NOMO-1 treated with dmso at 0.1 percent for 144 hours (cell line): ENCODE measurements around the gene ST8SIA5.
"Not testable (repeated sequence)": the region's sequence is repeated elsewhere in the genome, so short reads cannot be mapped to it uniquely, and the experiment has no call there.

Source experiments
- DNase-seq: peaks from one replicate; lab custom pipeline; 2025; ENCODE audit not compliant: unreplicated experiment; lab: John Stamatoyannopoulos, UW

ST8SIA5 gene

GRCh38 chr18:46756559-46757201 is at the start of gene ST8SIA5:
ST8SIA5 (minus strand) TSS chr18:46757053; CDS start chr18:46756508, 545 bp downstream.
- DNase-seq, result no peak

- DNase-seq, result not testable (repeated sequence)
Observed at GRCh38 chr18:46795945-46796344, 39.1 kb upstream of the ST8SIA5 start.

GRCh38 chr18:46794607-46795006 is 37.8 kb upstream of the ST8SIA5 start:
- DNase-seq, result no peak

- DNase-seq, result no peak
Observed at GRCh38 chr18:46793565-46793964, 36.7 kb upstream of the ST8SIA5 start.

GRCh38 chr18:46789088-46789487 is 32.2 kb upstream of the ST8SIA5 start:
- DNase-seq, result no peak

- DNase-seq, result no peak
Observed at GRCh38 chr18:46787674-46788073, 30.8 kb upstream of the ST8SIA5 start.

- peak; percentile 61 for DNase-seq
Observed at GRCh38 chr18:46772357-46772756, 15.5 kb upstream of the ST8SIA5 start.

- DNase-seq, result no peak
Observed at GRCh38 chr18:46771141-46771540, 14.3 kb upstream of the ST8SIA5 start.

- DNase-seq, result no peak
Observed at GRCh38 chr18:46770708-46771107, 13.9 kb upstream of the ST8SIA5 start.

- DNase-seq, result no peak
Observed at GRCh38 chr18:46768166-46768921, 11.5 kb upstream of the ST8SIA5 start.

GRCh38 chr18:46767217-46767616 is 10.4 kb upstream of the ST8SIA5 start:
- no peak for DNase-seq

- DNase-seq, result no peak
Observed at GRCh38 chr18:46764586-46764985, 7.7 kb upstream of the ST8SIA5 start.

GRCh38 chr18:46761059-46761769 is 4.4 kb upstream of the ST8SIA5 start:
- DNase-seq, result no peak

GRCh38 chr18:46759890-46760289 is 3.0 kb upstream of the ST8SIA5 start:
- no peak for DNase-seq

GRCh38 chr18:46756025-46756558 is 761 bp downstream of the ST8SIA5 start:
- no peak for DNase-seq

- DNase-seq, result no peak
Observed at GRCh38 chr18:46755315-46756024, 1.4 kb downstream of the ST8SIA5 start.

GRCh38 chr18:46754661-46755292 is 2.1 kb downstream of the ST8SIA5 start:
- DNase-seq, result no peak

GRCh38 chr18:46754188-46754587 is 2.7 kb downstream of the ST8SIA5 start:
- peak; percentile 70 for DNase-seq

GRCh38 chr18:46751882-46752281 is 5.0 kb downstream of the ST8SIA5 start:
- DNase-seq, result no peak

- DNase-seq, result no peak
Observed at GRCh38 chr18:46750626-46751025, 6.2 kb downstream of the ST8SIA5 start.

- no peak for DNase-seq
Observed at GRCh38 chr18:46748466-46748865, 8.4 kb downstream of the ST8SIA5 start.
